ENCODE data around the gene PRDM16.

The PRDM16 gene

DNA sequence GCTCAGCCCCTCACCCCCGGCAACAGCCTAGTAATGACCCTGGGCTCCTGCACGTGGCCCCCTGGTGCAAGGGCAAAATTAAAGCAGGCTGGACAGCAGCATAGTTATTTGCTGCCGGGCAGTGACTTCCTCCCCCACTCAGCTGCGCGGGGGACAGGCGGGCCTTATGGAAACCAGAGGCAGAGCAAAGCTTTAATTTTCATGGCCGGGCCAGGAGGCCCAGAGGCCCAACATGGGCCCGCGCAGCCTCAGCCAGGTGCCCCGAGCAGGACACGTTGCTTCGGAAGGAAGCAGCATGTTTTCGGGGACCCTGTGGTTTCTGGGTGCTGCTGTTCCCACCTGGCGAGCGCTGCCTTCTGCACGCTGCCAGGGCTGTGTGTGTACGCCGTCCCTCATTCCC is 295.5 kb downstream of the PRDM16 start:
- no peak for DNase-seq

DNA sequence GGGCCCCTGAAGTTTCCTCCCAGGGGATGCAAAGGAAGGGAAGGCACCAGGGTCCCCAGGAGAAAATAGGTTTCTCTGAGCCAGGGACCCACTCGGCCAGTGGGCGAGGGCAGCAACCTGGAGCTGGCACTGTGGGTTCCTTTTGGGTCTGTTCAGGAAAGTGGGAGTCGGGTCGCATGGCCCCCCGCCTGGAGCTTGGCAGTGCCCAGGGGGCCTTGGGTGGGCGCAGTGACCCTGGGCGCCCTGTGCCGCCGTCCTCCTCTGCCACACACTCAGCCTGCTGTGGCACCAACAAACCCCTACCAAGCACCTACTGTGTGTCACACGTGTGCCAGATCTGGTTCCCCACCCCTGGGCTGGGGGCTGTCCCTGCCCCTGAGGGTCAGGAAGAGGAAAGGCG is 296.0 kb downstream of the PRDM16 start:
- DNase-seq = no peak

DNA sequence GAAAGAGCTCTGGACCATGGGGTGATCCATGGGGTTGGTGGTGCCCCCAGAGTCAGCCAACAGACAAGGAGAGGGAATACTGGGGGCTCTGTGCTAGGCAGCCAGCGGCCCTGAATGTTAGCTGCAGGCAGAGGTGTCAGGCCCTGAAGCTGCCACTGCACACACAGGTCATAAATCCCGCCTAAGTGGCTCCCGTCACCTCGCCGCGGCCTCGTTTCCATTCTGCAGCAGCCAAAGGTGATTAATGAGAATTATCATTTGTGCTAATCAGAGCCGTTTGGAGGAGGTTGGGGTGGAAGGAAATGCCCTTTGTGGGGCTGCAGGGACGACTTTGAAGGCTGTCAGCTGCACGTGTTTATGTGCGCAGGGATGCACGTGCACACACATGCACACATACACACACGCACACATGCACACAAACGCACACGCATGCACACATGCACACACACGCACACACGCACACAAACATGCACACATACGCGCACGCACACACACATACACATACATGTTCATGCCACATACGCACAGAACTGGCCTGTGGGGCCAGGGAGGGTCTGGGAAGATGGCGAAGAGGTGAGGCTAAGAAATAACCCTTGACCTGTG is 296.6 kb downstream of the PRDM16 start:
- no peak for DNase-seq

DNA sequence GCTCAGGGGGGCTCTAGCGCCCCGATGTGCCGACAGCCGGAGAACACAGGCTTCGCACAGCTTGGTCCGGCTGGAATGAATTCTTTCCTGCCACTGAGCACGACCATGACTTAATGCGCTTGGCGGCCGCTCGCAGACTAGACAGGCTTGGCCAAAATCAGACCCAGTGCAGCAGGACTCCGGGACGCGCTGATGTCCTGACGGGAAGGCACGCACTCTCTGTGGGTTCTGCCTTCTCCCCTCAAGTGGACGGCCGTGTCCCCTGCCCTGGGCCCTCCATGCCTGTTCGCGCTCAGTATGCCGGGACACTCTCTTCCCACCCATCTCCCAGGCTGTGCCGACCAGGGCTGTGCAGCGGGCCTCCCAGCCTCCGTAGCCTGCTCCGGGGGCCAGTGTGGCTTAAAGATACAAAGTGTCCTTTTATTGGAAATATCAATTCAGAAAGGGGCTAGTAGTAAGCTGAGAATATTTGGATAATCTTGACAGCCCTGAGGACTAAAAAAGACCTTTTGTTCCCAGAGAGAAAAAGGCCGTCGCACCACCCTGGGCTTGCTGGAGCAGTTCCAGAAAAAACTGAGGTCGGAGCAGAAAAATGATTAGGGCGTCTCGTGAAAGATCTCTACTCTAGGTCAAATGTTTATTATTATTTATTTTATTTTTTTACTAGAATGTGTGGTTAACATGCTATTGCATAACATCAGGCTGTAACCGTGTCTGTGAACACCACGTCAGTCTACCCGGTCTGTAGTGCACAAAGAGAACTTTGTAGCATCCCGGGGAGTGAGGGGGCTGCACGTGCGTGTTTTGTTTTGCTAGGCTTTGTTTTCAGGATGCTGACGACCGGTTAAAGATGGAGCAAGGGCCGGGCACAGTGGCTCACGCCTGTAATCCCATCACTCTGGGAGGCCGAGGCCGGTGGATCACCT is 297.4 kb downstream of the PRDM16 start:
- DNase-seq = no peak

DNA sequence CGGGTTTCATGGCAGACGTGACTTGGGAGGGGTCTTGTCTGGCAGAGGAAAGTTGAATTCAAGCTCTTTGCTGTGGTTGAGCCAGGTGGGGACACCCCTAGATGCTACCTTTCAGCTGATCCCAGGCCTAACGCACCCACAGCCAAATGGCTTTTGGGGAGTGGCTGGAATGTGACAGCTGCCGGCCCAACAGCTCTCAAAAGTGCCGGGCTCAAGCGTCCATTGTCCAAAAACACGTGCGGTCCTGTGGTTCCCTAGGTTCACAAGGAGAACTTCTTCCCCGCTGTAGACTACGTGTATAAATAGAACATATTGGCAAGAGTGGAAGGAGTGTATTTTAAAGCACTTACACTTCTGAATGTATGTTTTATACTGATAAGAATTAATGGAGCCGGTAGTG is 298.4 kb downstream of the PRDM16 start:
- no peak for DNase-seq

DNA sequence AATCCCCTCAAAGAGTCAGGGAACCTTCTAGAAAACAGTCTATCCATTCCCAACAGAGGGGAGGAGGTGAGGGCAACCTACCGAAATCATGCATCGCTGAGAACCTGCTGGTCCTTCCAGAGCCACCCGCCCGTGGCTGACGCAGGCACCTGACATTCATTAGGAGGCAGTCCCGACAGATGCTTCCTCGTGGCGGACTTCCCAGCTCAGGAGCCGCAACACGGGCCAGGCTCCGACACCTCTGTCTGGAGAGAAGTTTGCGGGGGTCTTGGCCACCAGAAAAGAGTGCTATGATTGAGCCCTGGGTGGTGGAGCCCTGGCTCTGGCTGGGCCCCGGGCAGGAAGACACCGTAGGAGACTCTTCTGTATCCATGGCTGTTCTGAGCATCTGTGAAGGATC is 299.1 kb downstream of the PRDM16 start:
- no peak for DNase-seq

DNA sequence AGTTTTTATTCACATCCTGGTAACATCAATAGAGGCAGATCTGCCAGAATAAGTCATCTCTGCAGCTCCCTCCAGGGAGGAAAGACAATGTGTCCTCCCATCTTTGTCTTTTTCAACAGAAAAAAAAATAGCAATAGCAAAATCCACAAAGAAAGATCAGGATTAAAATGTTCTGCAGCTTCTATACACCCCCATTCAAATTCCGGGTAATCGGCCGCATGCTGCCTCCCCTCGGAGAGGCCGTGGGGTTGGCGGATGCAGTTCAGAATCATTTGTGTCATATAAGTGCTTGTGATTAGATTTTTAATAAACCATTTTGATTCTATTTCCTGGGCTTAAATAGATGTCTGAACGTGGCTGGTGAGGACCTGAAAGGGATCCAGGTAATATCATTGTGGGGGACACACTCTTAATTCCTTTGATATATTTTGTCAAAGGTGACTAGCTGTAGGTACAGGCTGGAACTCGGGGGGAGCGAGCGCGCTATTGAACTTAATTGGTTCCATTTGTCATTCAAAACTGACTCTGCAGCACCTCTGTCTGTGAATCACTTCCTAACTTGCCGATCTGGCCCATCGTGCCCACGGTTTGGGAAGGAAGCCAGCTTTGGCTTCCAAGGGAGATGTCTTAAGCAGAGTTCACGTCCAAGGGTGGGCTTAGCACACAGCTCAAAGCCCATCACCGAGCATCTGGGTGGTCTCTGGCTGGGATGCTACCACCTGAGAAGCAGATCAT is 299.9 kb downstream of the PRDM16 start:
- no peak for DNase-seq

DNA sequence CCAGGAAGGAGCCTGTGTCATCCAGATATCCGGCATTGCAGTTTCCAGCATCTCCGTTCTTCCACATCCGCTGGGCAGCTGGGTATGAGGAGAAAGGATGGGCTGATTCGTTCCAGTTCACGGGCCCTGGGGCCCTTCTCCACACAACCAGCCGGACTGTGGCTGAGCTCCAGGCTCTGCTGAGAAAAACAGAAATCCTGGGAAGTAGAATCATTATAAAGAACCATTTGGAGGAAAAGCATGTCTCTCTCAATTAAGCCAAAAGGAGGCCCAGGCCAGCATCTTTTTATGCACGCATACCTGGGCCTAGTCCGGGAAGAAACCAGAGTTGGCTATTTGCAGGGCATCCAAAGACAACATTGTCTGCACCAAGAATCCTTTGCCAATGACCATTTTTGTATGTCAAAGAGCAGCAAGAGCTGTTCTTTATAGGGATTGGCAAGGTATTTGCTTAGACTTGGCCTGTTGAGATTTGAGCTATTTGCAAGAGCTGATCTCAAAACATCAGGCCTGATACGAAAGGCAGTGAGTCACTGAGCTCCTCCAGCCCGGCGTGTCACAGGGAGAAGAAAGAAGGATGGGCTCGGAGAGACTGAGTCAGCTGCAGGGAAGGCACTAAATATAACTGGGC is 300.6 kb downstream of the PRDM16 start:
- no peak for DNase-seq

DNA sequence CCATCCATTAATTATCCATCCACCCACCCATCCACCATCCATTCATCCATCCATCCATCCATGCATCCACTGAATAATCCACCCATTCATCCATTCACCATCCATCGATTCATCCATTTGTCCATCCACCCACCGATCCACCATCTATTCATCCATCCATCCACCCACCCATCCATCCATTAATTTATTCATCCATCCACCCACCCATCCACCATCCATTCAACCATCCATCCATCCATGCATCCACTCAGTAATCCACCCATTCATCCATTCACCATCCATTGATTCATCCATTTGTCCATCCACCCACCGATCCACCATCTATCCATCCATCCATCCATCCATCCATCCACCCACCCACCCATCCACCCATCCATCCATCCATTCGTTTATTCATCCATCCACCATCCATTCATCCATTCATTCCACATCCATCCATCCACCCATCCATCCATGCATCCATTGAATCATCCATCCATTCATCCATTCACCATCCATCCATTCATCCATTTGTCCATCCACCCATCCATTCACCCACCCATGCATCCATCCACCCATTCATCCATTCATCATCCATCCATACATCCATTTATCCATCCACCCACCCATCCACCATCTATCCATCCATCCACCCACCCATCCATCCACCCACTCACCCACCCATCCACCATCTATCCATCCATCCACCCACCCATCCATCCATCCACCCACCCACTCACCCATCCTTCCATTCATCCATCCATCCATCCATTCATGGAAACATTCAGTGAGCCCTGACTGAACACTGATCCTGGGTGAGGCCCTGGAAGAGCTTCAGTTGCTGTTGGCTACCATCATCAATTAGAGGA is 302.1 kb downstream of the PRDM16 start:
- no peak for DNase-seq

DNA sequence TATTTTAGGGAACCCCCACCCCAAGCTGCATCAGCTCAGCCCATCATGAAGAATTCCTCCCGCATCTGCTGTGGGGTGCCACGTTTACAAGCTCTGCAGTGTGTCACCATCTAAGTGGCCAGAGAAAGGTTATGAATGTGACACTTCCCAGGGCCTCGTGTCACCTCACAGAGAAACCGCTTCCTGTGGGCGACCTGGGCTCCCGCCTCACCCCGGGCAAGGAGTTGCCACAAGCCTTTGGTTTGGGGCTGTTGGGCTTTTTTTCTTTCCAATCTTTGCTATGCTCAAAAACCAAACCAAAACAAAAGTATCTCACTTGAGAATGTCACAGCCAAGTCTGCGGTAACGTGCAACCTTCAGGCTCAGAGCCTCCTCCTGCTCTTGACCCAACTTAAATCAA is 303.3 kb downstream of the PRDM16 start:
- no peak for DNase-seq

DNA sequence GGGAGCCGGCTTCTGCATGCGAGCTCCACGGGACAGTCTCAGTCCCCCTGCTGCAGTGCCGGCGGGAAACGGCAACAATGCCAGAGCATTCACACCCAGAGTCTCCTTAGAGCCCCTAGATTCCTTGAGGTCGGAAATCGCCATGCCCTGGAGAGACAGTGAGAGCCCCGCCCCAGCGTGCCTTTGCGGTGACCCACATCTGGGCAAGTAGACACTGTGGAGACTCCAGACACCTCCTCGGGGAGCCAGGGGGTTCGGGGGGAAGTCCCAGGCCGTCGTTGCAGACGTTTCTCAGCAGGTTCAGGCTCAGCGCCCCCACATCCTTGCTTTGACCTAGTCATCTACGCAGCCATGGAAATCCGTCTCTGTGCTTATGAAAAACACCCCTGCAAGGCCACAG is 304.2 kb downstream of the PRDM16 start:
- DNase-seq = no peak

DNA sequence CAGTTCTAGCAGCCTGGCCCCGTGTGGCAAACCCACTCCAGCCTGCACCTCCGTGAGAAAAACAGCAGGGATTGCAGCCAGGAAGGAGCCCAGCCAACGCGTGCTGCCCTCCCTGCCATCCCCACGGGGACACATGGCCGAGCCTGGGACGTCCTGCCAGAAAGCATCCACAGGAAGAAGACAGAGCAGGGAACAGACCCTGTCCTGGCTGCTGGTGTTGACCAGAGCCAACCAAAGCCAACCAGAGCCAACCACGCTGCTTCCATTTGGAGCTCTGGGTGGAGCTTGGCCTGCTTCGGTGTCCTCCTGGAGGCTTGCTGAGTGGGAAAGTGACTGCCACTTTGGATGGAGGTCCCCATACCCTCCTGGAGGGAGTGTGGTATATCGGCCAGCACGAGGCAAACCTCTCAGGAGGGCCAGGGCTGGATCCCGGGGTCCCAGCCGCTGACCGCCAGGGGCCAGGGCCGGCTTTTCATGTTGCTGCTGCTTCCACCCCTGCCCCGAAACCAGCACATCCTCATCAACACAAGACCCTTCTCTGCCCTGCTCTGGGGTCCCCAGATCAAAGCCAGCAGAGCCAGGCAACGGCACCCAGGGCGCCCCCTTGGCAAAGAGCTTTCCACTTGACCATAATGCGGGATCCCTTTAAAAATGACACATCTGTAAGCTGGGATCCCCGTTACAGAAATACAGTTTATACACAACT is 304.9 kb downstream of the PRDM16 start:
- no peak for DNase-seq

DNA sequence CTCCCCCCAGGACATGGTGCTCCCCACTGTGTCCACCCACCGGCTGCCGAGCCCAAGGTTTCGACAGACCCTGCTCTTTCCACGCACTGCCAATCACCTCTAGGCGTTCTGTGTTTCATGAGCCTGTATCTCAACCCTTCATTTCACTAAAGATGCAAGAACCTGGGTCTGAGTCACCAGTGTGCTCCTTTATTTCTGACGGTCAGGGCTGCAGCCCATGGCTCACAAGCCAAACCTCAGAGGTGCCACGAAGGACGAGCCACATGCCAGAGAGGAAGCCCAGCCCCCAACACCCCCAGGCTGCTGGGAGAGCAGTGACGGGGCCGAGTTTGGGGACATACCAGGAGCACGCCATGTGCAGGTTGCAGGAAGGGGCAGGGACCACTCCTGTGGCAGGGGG is 306.2 kb downstream of the PRDM16 start:
- DNase-seq = no peak

DNA sequence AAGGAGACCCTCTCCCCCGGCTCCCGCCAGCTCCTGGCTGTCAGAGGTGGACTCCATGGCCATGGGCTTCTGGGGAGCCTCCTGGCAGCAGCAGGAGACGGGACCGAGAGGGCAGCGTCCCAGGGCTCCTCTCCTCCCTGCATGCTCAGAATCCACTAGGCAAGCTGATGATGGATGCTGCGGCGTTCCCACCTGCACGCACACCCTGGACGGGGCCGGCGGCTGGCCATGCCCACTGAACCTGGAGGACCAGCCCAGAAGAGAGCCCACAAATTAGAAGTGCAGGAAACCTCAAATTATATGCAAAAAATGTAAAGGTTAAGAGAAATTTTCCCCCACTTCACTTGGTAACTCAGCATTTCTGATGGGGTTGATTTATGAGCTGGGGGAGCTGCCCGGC is 308.2 kb downstream of the PRDM16 start:
- DNase-seq = no peak

DNA sequence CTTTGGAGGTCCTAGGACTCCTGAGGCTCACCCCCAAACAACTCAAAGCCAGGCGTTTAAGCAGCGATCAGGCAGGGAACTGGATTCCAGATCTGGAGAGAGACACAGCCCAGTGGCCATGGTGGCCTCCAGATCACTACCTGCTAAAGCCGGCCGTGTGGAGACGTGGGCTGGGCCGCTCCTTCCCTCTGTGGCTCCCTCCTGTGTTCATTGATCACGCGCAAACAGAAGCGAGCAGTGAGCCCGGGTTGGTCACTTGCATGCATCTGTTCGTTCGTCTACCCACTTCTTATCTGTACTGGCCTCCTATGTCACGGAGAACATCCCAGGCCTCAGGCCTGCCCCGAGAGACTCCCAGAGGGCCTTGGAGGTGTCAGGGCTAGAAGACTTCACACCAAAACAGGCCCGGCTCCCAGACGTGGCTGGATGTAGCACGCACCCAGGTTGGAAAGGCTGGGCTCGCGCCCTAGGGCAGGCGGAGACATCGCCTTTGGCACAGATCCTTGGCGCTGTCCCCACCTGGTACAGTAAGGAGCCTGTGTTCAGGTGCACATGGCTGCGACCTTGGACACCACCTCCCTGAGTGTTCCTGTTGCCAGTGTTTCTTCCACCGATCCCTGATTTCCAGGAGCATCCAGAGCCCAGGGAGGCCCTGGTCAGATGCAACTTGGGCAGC is 308.7 kb downstream of the PRDM16 start:
- DNase-seq = no peak

DNA sequence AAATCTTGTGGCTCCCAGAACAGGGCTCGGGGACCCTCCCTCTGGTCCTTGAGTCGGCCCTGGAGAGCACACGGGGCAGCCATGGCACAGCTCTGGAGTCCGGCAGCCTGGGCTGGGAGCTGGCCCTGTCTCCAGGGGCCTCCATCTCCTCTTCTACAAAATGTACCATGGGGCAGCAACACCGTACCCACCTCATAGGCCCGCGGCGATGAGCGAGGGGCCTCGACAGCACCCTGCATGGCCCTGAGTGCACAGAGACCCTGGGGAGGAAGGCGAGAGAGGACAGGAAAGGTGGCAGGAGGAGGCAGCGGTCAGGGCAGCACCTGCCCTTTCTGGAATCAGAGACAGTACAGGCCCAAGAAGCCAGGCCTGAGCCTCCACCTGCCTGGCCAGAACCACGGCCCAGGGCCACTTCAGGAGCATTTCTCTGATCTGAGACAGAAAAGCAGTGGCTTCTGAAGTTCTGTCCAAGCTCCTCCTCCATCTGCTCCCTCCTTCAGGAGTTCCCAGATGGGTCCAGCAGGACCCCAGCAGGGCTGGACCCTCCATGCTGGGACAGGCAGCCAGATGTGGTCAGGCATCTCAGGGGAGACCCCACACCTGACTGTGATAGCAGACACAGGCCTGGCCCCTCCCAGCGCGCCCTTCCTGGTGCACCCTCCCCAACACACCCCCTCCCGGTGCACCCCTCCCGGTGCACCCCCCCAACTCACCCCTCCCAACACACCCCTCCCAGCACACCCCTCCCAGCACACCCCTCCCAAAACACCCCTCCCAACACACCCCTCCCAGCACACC is 309.6 kb downstream of the PRDM16 start:
- no peak for DNase-seq

DNA sequence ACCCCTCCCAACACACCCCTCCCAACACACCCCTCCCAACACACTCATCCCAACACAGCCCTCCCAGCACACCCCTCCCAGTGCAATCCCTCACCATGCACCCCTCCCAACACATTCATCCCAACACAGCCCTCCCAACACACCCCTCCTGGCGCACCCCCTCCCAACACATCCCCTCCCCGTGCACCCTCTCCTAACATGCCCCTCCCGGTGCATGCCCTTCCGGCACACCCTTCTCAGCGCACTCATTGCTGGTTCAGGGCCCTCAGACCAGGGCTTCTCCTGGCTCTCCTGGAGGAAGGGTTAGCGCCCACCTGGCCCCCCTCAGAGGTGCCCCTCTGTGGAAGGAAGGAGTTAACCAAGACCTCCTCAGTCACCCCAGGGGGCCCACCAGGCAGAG is 310.9 kb downstream of the PRDM16 start:
- no peak for DNase-seq

DNA sequence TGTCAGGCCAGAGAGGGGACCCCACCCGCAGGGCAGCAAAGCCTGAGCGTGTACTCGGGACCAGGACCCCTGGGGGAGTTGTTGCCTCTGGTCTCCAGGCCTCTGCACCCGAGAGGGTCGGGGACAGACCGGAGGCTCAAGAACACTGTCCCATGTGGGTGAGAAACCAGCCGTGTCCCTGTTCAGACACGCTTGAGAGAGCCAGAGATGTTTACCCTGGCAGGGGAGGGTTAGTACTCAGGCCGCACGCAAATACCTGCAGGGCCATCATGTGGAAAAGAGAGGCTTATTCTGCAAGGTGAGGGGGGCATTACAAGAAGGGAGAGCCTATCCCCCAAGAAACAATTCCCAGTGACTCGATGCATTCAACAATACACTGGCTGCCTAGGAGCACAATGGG is 311.5 kb downstream of the PRDM16 start:
- DNase-seq = no peak

DNA sequence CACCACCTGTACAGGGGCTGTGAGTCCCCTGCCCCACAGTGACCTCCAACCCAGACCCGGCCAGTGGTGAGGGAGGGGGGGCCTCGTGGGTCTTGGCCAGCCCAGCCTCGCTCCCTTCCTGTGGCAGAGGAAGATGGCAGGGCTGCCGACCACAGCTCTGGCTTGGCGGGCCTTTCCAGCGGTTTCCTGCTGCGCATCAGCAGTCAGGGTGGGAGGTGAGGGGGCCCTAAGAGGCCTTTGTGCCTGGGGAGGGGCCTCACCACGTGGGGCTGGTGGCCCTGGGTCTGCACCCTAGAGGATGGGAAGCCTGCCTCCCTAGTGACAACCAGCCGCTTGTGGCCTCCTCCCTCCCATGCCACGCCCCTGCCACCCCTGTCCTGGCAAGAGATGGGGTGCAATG is 312.9 kb downstream of the PRDM16 start:
- DNase-seq = no peak
